Measurements from ENCODE around the gene MIP.
A peak's percentile ranks its signal among the peaks of the same experiment; 100 is the strongest.
"Not testable (repeated sequence)": the region's sequence is repeated elsewhere in the genome, so short reads cannot be mapped to it uniquely, and the experiment has no call there.

The MIP gene

GRCh38 chr12:56454557-56454956 is at the start of gene MIP:
Gene MIP, minus strand, starts transcription at chr12:56454657. Its CDS starts 44 bp downstream, at chr12:56454613.
- DNase-seq, result no peak

- DNase-seq, result not testable (repeated sequence)
These were observed 45.4 kb upstream of the MIP start for GRCh38 chr12:56499879-56500278.

GRCh38 chr12:56499452-56499851 is 45.0 kb upstream of the MIP start:
- DNase-seq, result not testable (repeated sequence)

DNA sequence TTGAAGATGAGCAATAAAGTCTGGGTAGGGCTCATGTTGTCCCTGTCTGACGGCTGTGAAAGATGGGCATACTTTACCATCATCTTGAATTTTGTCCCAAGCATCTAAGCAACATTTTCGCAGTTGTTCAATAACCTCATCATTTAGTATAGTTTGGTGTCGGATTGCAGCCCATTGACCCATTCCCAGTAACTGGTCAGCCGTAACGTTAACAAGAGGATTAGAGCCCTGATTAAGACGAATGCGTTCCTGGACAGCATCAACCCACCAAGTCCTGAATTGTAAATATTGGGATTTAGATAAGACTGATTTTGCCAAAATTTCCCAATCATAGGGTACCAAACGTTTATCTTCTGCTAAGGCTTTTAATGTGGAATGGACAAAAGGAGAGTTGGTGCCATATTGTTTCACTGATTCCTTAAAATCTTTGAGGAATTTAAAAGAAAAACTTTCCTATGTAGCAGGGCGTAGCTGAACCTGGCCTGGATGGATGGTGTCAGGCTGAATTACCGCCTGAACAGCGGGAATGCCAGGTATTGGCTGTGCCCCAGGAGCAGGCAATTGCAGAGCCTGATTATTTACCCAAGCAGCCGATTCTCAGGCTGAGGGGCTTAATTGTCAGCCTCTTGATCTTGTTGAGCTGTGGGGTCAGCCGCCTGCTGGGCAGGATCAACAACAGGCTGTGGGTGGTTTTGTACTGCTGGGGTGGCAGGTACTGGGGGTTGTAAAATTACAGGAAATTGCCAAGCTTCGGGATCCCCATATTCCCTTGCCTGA is 43.9 kb upstream of the MIP start:
- not testable (repeated sequence) for DNase-seq

GRCh38 chr12:56496704-56497103 is 42.2 kb upstream of the MIP start:
- DNase-seq, result peak; percentile 52

- DNase-seq, result not testable (repeated sequence)
These were observed 40.0 kb upstream of the MIP start for GRCh38 chr12:56494481-56494880.

- DNase-seq, result not testable (repeated sequence)
These were observed 39.6 kb upstream of the MIP start for GRCh38 chr12:56494106-56494415.

GRCh38 chr12:56493409-56494105 is 39.1 kb upstream of the MIP start:
- DNase-seq, result not testable (repeated sequence)

DNA sequence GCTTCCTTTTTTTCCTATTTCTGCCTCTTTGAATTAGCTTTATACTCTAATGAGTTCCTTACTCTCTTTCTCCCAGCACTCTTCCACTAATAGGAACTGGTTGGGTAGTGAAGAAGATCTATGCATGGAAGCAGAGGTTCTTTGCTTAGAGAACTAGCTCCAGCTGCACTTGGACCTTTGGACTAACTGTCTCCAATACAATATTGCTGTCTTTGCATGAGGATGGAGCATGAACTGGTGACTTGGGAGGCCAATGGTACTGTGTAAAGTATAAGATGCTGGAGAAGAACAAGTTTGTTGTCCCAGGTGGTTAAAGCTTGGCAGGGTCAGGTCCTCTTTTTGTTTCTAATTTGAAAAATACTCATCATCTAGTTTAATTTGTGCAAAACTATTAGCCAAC is 35.9 kb upstream of the MIP start:
- no peak for DNase-seq

DNA sequence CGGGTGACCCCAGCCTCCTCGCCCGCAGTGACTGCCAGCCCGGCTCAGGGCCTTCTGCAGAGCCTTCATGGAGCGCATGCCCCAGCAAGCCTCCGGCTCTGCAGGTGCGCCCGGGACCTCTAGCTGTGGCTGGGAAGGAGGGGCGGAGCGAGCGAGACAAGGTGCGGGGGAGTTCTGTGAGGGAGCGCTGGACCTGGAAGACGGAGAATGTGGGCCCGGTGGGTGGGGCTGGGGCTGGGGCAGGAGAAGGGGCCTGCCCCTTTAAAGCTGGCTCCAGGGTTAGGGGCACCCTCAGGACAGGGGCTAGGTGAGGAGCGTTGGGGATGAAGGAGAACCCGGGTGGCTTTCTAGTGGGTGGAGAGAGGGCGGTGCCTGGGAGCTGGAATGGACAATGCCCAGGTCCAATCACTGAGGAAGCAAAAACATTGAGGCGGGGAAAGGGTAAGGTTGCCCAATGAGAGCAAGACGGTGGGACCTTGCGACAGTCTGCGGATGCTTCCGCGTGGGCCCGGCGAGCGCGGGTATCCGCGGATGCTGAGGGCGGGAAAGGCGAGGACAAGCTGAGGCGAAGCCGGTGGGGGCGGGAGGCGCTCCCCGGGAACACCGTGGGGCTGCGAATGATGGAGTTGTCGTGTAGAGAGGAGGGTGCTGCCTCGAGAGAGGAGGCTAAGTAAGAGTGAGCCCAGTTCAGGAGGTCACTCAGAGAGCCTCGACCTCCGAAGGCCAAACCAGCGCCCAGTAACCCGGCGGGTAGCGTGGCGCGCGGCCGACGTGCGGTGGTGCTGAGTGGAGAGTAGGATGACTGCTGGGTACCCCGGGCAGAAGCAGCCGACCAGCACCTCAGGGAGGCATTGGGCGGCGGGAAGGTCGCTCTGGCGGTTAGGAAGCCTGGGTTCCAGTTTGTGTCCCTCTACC is 33.8 kb upstream of the MIP start, which contains the start of gene GLS2:
Gene GLS2 (minus strand): TSS at position 121 of the 915 bp plus-strand sequence. CDS start 43 bp downstream, at position 78.
- peak; percentile 58 for DNase-seq

- no peak for DNase-seq
These were observed 33.1 kb upstream of the MIP start for GRCh38 chr12:56487448-56488040.

GRCh38 chr12:56486694-56487093 is 32.2 kb upstream of the MIP start:
- no peak for DNase-seq

DNA sequence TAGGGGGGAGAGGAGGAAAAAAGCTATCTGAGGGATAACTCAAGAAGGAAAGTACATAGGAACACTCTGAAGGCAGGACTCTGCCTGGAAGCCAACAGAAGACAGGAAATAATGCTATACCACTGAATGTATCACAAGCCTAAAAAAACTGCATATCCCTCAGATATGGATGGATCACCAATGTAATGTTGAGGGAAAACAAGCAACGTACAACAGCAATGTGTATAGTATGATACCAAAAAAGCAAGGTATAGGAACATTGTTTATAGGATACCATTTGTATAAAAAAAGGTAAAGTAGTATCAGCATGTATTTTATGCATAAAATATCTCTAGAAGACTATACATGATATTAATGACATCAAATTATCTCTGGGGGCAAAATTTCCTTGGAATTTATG is 30.1 kb upstream of the MIP start:
- DNase-seq, result no peak

- no peak for DNase-seq
These were observed 25.2 kb upstream of the MIP start for GRCh38 chr12:56479625-56480024.

- DNase-seq, result no peak
These were observed 23.2 kb upstream of the MIP start for GRCh38 chr12:56477521-56478225.

DNA sequence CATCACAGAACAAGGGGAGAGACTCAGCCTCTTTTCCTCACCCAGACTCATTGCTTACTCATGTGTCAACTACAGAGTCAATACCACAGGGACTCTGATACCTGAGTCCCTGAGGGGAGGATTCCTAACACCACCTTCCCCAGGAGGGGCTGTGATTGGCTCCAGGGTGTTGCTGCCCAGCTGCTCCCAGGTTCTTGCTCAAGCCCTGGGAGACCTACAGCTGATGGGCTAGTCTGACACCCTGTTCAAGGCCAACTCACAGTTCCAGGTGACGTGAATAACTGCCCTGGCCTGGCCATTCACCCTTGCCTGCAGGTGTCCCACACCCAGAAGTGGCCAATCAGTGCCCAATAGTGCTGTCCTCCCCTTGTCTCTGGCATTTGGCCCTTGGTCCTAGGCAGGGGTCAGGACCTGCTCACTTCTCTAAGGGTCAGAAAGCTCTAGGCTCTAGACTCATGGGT is 22.5 kb upstream of the MIP start:
- DNase-seq, result no peak

GRCh38 chr12:56476143-56476542 is 21.7 kb upstream of the MIP start:
- DNase-seq, result no peak

- no peak for DNase-seq
These were observed 19.9 kb upstream of the MIP start for GRCh38 chr12:56474389-56474788.

GRCh38 chr12:56469007-56469930 is 14.8 kb upstream of the MIP start:
- peak; percentile 20 for DNase-seq

DNA sequence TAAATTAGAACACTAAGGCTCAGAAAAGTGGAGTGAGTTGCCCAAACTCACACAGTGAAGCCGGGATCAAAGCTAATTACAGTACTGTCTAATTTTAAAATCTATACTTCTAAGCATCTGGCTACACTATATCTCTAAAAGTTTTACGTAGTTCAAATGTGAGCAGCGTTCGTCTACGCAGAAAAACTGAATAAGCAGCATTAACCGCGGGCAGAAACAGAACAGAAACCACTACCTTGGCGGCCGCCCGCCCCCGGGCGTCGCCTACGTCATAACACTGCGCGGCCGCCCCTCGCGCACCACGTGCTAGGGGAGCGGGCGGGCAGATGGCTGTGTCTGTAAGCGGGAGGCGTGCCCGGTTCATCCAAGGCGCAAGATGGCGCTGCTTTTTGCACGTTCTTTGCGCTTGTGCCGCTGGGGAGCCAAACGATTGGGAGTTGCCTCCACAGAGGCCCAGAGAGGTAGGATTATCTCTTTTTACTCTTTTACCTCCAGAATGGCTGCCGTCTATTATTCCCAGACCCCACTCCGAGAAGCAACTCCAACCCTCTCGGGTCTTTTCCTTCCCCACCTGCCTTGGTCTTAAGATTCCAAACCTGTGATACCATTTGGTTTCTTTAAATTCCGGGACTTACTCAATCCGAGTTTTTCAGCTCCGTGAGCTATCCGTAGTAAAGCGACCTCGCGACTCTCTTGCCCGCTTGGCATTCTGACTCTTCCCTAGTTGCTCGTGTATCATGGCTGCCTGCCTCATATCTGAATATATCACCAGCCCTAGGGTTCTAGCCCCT is 14.0 kb upstream of the MIP start, which contains the start of gene SPRYD4:
Gene SPRYD4 (plus strand): TSS at position 363 of the 791 bp plus-strand sequence. CDS start 14 bp downstream, at position 377.
- peak; percentile 96 for DNase-seq

Measured in activated CD4-positive, alpha-beta T cell treated with anti-CD3 and anti-CD28 coated beads, Interleukin-10, Interleukin-2, amounts not matched to agents 100 ng/mL and 50 ng/mL, durations not matched to agents 16 hours and 8 hours (primary cell).